ENCODE measurements around the gene EFCAB11. TPM values are rescaled to one million over a fixed set of nuclear protein-coding genes. Genes with fewer than 3 reads are reported as not detected.
A peak's percentile ranks its signal among the peaks of the same experiment; 100 is the strongest.

Gene EFCAB11
- total RNA-seq, 6 experiments from 2014 or later: 1.7 to 4.7 (median 3.2) TPM

GRCh38 chr14:89953602-89954001 is 928 bp downstream of the EFCAB11 start:
- H3K4me3 ChIP-seq: peak overlapping the region in 1 of 3 donors; percentile 89
- no peaks in the 10 kb centered on the region for H3K9me3 ChIP-seq
- intact Hi-C loops (cut with DNase I): no loop called here
- H3K27me3 ChIP-seq: no peaks in the 10 kb centered on the region
- TF ChIP-seq, protein P1, sequence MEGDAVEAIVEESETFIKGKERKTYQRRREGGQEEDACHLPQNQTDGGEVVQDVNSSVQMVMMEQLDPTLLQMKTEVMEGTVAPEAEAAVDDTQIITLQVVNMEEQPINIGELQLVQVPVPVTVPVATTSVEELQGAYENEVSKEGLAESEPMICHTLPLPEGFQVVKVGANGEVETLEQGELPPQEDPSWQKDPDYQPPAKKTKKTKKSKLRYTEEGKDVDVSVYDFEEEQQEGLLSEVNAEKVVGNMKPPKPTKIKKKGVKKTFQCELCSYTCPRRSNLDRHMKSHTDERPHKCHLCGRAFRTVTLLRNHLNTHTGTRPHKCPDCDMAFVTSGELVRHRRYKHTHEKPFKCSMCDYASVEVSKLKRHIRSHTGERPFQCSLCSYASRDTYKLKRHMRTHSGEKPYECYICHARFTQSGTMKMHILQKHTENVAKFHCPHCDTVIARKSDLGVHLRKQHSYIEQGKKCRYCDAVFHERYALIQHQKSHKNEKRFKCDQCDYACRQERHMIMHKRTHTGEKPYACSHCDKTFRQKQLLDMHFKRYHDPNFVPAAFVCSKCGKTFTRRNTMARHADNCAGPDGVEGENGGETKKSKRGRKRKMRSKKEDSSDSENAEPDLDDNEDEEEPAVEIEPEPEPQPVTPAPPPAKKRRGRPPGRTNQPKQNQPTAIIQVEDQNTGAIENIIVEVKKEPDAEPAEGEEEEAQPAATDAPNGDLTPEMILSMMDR (IDR thresholded peaks at IDR 0.05): no peak
- no peak for TF ChIP-seq POLR2A (IDR thresholded peaks at IDR 0.05)
- DNase-seq (no peak), ATAC-seq (no peak)
- 60% methylated on average over 1 of the region's 1 CpG for WGBS (ENCODE audit: insufficient coverage, low coverage, low lambda C conversion rate, missing lambda C conversion rate)
- no peak overlapping the region for H3K27ac ChIP-seq
- H3K4me1 ChIP-seq: peaks cover 0 to 10% (median 0%) of the 10 kb centered on the region in 4 donors
- no peaks in the 10 kb centered on the region for H3K36me3 ChIP-seq

GRCh38 chr14:89952576-89952975 is 2.0 kb downstream of the EFCAB11 start:
- TF ChIP-seq, protein P1 (IDR thresholded peaks at IDR 0.05): no peak
- TF ChIP-seq POLR2A (IDR thresholded peaks at IDR 0.05): no peak
- Histone ChIP-seq H3K4me3 (no peak overlapping the region), H3K27me3 (no peaks in the 10 kb centered on the region), H3K36me3 (no peaks in the 10 kb centered on the region), H3K4me1 (peaks cover 0 to 10% (median 0%) of the 10 kb centered on the region in 4 donors), H3K27ac (no peak overlapping the region), H3K9me3 (no peaks in the 10 kb centered on the region)
- 95% methylated on average over 2 of the region's 2 CpGs for WGBS (ENCODE audit: insufficient coverage, low coverage, low lambda C conversion rate, missing lambda C conversion rate)
- ATAC-seq (no peak), DNase-seq (no peak)
- intact Hi-C loops (cut with DNase I): no loop called here

DNA sequence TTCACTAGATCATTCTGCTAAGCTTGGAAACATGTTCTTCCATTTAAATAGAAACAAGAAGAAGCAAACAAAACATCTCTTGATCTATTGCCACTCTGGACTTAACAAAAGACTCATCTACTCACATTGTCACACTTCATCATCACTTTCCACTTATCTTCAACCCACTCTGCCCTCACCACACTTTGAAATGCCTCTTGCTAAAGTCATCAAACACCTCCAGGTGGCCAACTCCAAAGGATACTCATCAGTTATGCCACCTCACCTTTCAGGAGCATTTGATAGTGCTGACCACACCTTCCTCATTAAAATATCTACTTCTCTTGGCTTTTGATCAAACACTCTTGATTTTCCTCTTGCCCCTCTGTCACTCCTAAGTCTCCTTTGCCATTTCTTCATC is 7.2 kb downstream of the EFCAB11 start:
- H3K4me3 ChIP-seq: no peak overlapping the region
- H3K27me3 ChIP-seq: no peaks in the 10 kb centered on the region
- no peaks in the 10 kb centered on the region for H3K36me3 ChIP-seq
- no peaks in the 10 kb centered on the region for H3K9me3 ChIP-seq
- no peak overlapping the region for H3K27ac ChIP-seq
- DNase-seq (no peak), ATAC-seq (no peak)
- TF ChIP-seq, protein P1 (IDR thresholded peaks at IDR 0.05): no peak
- no peak for TF ChIP-seq POLR2A (IDR thresholded peaks at IDR 0.05)
- intact Hi-C loops (cut with DNase I): no loop called here
- H3K4me1 ChIP-seq: peaks cover 0 to 5% (median 0%) of the 10 kb centered on the region in 4 donors

DNA sequence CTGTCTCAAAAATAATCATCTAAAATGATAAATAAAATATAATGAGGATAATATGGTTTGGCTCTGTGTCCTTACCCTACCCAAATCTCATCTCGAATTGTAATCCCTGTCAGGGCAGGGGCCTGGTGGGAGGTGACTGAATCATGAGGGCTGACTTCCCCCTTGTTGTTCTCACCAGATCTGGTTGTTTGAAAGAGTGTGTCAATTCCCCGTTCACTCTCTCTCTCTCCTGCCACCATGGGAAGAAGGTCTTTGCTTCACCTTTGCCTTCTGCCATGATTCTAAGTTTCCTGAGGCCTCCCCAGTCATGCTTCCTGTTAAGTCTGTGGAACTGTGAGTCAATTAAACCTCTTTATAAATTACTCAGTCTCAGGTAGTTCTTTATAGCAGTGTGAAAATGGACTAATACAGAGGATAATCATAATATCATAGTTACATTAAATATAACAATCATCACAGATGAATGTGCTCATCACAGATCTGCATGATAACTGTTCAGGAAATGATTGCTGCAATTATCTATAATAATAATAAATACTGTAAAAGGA is 12.6 kb downstream of the EFCAB11 start:
- WGBS (ENCODE audit: insufficient coverage, low coverage, low lambda C conversion rate, missing lambda C conversion rate): 85% methylated on average over 2 of the region's 2 CpGs
- intact Hi-C loops (cut with DNase I): no loop called here

More for the DNA sequence above, 12.6 kb downstream of the EFCAB11 start:
- no peak overlapping the region for H3K4me3 ChIP-seq
- no peaks in the 10 kb centered on the region for H3K27me3 ChIP-seq
- ATAC-seq: no peak
- peaks cover 0 to 5% (median 0%) of the 10 kb centered on the region in 4 donors for H3K4me1 ChIP-seq
- TF ChIP-seq, protein P1 (IDR thresholded peaks at IDR 0.05): no peak
- TF ChIP-seq POLR2A (IDR thresholded peaks at IDR 0.05): no peak
- no peak for DNase-seq
- H3K27ac ChIP-seq: no peak overlapping the region
- H3K36me3 ChIP-seq: no peaks in the 10 kb centered on the region
- no peaks in the 10 kb centered on the region for H3K9me3 ChIP-seq
